B cell (primary cell): ENCODE measurements around the gene TRIM2. TPM values are rescaled to one million over a fixed set of nuclear protein-coding genes. Genes with fewer than 3 reads are reported as not detected.

Experiments used
- ATAC-seq: fragments of 200-7000 bp; cut with Tn5 transposase; one replicate; pipeline ENCODE4 v1.10.0; 2021; ENCODE audit warnings: low read depth, mild to moderate bottlenecking, moderate number of reproducible peaks, moderate library complexity
- CTCF ChIA-PET: fragments of 350-600 bp; sonication (Branson Sonifier 250); formaldehyde crosslinking; loops from one replicate; lab custom pipeline; 2021; ENCODE audit warnings: antibody characterized with exemption, inconsistent platforms; lab: Charles Lee
- POLR2A ChIA-PET: fragments of 350-600 bp; sonication (Branson Sonifier 250); formaldehyde crosslinking; loops from one replicate; lab custom pipeline; 2021; ENCODE audit warnings: antibody characterized with exemption; lab: Charles Lee
- DNase-seq: peaks from one replicate; pipeline ENCODE4 v3.0.0; 2013
- H2AFZ ChIP-seq: 2 replicates; pipeline ENCODE4 v1.6.1; 2012; ENCODE audit warnings: mild to moderate bottlenecking, low read depth, low read length; ENCODE audit not compliant: insufficient read depth, poor library complexity, severe bottlenecking
- H3K27ac ChIP-seq, 2 donors: 1 replicate in 1 of 2; 2 replicates in 1 of 2; pipeline ENCODE4 v1.5.1; 2012 to 2013; ENCODE audit warnings: low read length in 2 of 2, mild to moderate bottlenecking in 2 of 2, moderate library complexity in 1 of 2
- H3K27me3 ChIP-seq, 4 experiments: fragments of 200-600 bp in 1 of 4; sonication (generic) in 1 of 4; replicated peaks in 1 of 4; 1 replicate in 2 of 4; 2 replicates in 2 of 4; pipeline versions ENCODE4 v1.6.1 to v1.7.0; 2013 to 2016; ENCODE audit warnings: low read length in 3 of 4, mild to moderate bottlenecking in 2 of 4, mixed read lengths in 1 of 4, moderate library complexity in 1 of 4; ENCODE audit not compliant: insufficient read depth in 4 of 4, control insufficient read depth in 3 of 4; ENCODE audit errors: control extremely low read depth in 1 of 4
- H3K36me3 ChIP-seq, 2 experiments: replicated peaks in 1 of 2; 1 replicate in 1 of 2; 2 replicates in 1 of 2; pipeline versions ENCODE4 v1.6.1 to v1.7.1; 2013; ENCODE audit warnings: low read length in 1 of 2; ENCODE audit not compliant: insufficient read depth in 2 of 2, control insufficient read depth in 1 of 2; ENCODE audit errors: control extremely low read depth in 1 of 2, extremely low read depth in 1 of 2
- H3K4me1 ChIP-seq, 2 donors: fragments of 200-600 bp in 1 of 2; sonication (generic) in 1 of 2; 1 replicate in 1 of 2; 2 replicates in 1 of 2; pipeline versions ENCODE4 v1.5.1 to v1.6.1; 2013 to 2017; ENCODE audit warnings: low read length in 2 of 2; ENCODE audit not compliant: control insufficient read depth in 2 of 2, insufficient read depth in 2 of 2
- H3K4me2 ChIP-seq: replicated peaks from 2 replicates; pipeline ENCODE3; 2012; ENCODE audit warnings: mild to moderate bottlenecking, low read depth, low read length; ENCODE audit not compliant: poor library complexity, severe bottlenecking
- H3K4me3 ChIP-seq, 5 experiments: fragments of 200-600 bp in 1 of 5; sonication (generic) in 1 of 5; 1 replicate in 3 of 5; 2 replicates in 2 of 5; pipeline versions ENCODE4 v1.5.1 to v1.7.0; 2011 to 2016; ENCODE audit warnings: low read length in 4 of 5, mild to moderate bottlenecking in 4 of 5, low read depth in 2 of 5, control low read depth in 1 of 5, moderate library complexity in 1 of 5; ENCODE audit not compliant: insufficient read depth in 1 of 5; ENCODE audit errors: control extremely low read depth in 1 of 5, extremely low read depth in 1 of 5
- H3K79me2 ChIP-seq: fragments of 200-600 bp; sonication (generic); one replicate; pipeline ENCODE4 v1.6.0; 2016; ENCODE audit warnings: low read length; ENCODE audit not compliant: control insufficient read depth, insufficient read depth
- H3K9ac ChIP-seq: fragments of 200-600 bp; sonication (generic); 2 replicates; pipeline ENCODE4 v1.6.1; 2017; ENCODE audit warnings: mild to moderate bottlenecking, low read length, moderate library complexity
- H3K9me3 ChIP-seq, 3 donors: one replicate each; pipeline versions ENCODE4 v1.6.1 to v1.7.1; 2013; ENCODE audit warnings: low read length in 2 of 3; ENCODE audit not compliant: control insufficient read depth in 2 of 3, insufficient read depth in 1 of 3; ENCODE audit errors: control extremely low read depth in 1 of 3
- H4K20me1 ChIP-seq: 2 replicates; pipeline ENCODE4 v1.6.0; 2012; ENCODE audit warnings: mild to moderate bottlenecking, low read length; ENCODE audit not compliant: insufficient read depth, control insufficient read depth, poor library complexity, severe bottlenecking
- H3K27ac Mint-ChIP-seq: one replicate; pipeline ENCODE4 v1.8.0; 2021; ENCODE audit warnings: mixed read lengths
- H3K27me3 Mint-ChIP-seq: one replicate; pipeline ENCODE4 v1.8.0; 2021; ENCODE audit warnings: mixed read lengths
- H3K4me1 Mint-ChIP-seq: one replicate; pipeline ENCODE4 v1.8.0; 2021; ENCODE audit warnings: mixed read lengths
- H3K4me3 Mint-ChIP-seq: one replicate; pipeline ENCODE4 v1.8.0; 2021; ENCODE audit warnings: mixed read lengths
- H3K9me3 Mint-ChIP-seq: one replicate; pipeline ENCODE4 v1.8.0; 2022; ENCODE audit warnings: mixed read lengths; ENCODE audit not compliant: insufficient read depth
- CTCF ChIP-seq: fragments of 200-600 bp; IDR thresholded peaks from one replicate; pipeline ENCODE4 v1.8.0; 2022; ENCODE audit warnings: antibody characterized with exemption, mild to moderate bottlenecking
- EZH2 ChIP-seq: IDR thresholded peaks from 2 replicates; pipeline ENCODE4 v1.6.1; 2012; ENCODE audit warnings: borderline replicate concordance, low read depth, mild to moderate bottlenecking, moderate library complexity, low read length; ENCODE audit not compliant: insufficient read depth, poor library complexity, severe bottlenecking
- WGBS: methylation state at CpG from one replicate; pipeline ENCODE4 v1.1.5; 2013; ENCODE audit warnings: missing lambda C conversion rate; ENCODE audit not compliant: insufficient coverage; 5-methylcytosine and 5-hydroxymethylcytosine counted together
- intact Hi-C: fragments of 100-400 bp; cut with micrococcal nuclease; formaldehyde crosslinking; loops from one replicate; pipeline ENCODE4 v1.10.0; 2022
- polyA plus RNA-seq: library from polyadenylated mRNA; depleted of rRNA; stranded (reverse); fragments of >200 nt; gene quantifications from 2 replicates; pipeline ENCODE4 v1.2.3, GENCODE V29; 2012
- total RNA-seq, 2 donors: library from RNA; stranded (reverse); fragments of 120-200 nt in 1 of 2; gene quantifications; 1 replicate in 1 of 2; 2 replicates in 1 of 2; pipeline versions ENCODE4 v1.2.3 to v1.2.4, GENCODE V29; 2013 to 2022

TRIM2 gene
- total and polyA plus RNA-seq, 2 donors (not counting 1 experiment from before 2014, with no cell fraction given) = 1.2 to 6.4 TPM

GRCh38 chr4:153156263-153156662 is 48.0 kb upstream of the TRIM2 start:
- no peak for TF ChIP-seq CTCF
- TF ChIP-seq EZH2 = no peak
- DNase-seq (peak; percentile 34), ATAC-seq (no peak)
- ChIA-PET POLR2A (no interaction called here), CTCF (interaction anchor here (1.1 to 2.4 kb wide), 3 partner anchors 8 to 377 kb away, joined by 3 to 7 read pairs (median 6); partner anchors contain the start of genes ARFIP1 and TIGD4)
- Histone ChIP-seq H3K9me3 (peaks cover 0 to 6% (median 0%) of the 10 kb centered on the region in 3 donors), H3K4me1 (peaks cover 26 to 28% of the 10 kb centered on the region in 2 donors), H3K4me3 (no peak overlapping the region), H3K79me2 (no peaks in the 10 kb centered on the region), H3K36me3 (no peaks in the 10 kb centered on the region), H3K27ac (no peak overlapping the region), H3K27me3 (peaks cover 0 to 37% (median 19%) of the 10 kb centered on the region in 4 experiments), H4K20me1 (no peaks in the 10 kb centered on the region), H3K9ac (no peak overlapping the region), H2AFZ (no peak overlapping the region), H3K4me2 (no peak overlapping the region)
- no CpG with 5 or more reads among the region's 4 CpGs for whole genome bisulfite sequencing
- Mint-ChIP-seq H3K27ac (no peak overlapping the region), H3K9me3 (no peaks in the 10 kb centered on the region), H3K27me3 (peaks cover 47% of the 10 kb centered on the region), H3K4me3 (no peak overlapping the region), H3K4me1 (peaks cover 29% of the 10 kb centered on the region)
- intact Hi-C loops = no loop called here

GRCh38 chr4:153156721-153157120 is 47.5 kb upstream of the TRIM2 start:
- ATAC-seq (no peak), DNase-seq (no peak)
- TF ChIP-seq CTCF (no peak), EZH2 (no peak)
- Histone ChIP-seq H2AFZ (no peak overlapping the region), H3K9me3 (peaks cover 0 to 6% (median 0%) of the 10 kb centered on the region in 3 donors), H3K9ac (no peak overlapping the region), H4K20me1 (no peaks in the 10 kb centered on the region), H3K4me1 (peaks cover 24 to 27% of the 10 kb centered on the region in 2 donors), H3K36me3 (no peaks in the 10 kb centered on the region), H3K4me2 (no peak overlapping the region), H3K27me3 (peaks cover 0 to 34% (median 17%) of the 10 kb centered on the region in 4 experiments), H3K79me2 (no peaks in the 10 kb centered on the region), H3K27ac (no peak overlapping the region), H3K4me3 (no peak overlapping the region)
- H3K4me1 Mint-ChIP-seq = peaks cover 25% of the 10 kb centered on the region
- ChIA-PET POLR2A (no interaction called here), CTCF (interaction anchor here (2.3 to 2.4 kb wide), 2 partner anchors 9 to 73 kb away, joined by 6 to 7 read pairs; no protein-coding TSS in a partner anchor)
- H3K9me3 Mint-ChIP-seq = no peaks in the 10 kb centered on the region
- intact Hi-C loops = no loop called here
- H3K4me3 Mint-ChIP-seq = no peak overlapping the region
- peaks cover 49% of the 10 kb centered on the region for H3K27me3 Mint-ChIP-seq
- H3K27ac Mint-ChIP-seq = no peak overlapping the region
- WGBS = no CpG with 5 or more reads among the region's 5 CpGs
